Left ventricle myocardium superior (tissue), 1 donor: ENCODE data around the gene NAGK. TPM values are rescaled to one million over a fixed set of nuclear protein-coding genes. Genes with fewer than 3 reads are reported as not detected.
A peak's percentile ranks its signal among the peaks of the same experiment; 100 is the strongest.
"Not testable (repeated sequence)": the region's sequence is repeated elsewhere in the genome, so short reads cannot be mapped to it uniquely, and the experiment has no call there.

Source experiments
- ATAC-seq: fragments of 200-7000 bp; cut with Tn5 transposase; one replicate; pipeline ENCODE4 v1.9.1; 2020; ENCODE audit warnings: mild to moderate bottlenecking, moderate library complexity
- DNase-seq: peaks from one replicate; pipeline ENCODE4 v3.0.0-alpha.2; 2020
- intact Hi-C: fragments of 100-400 bp; cut with micrococcal nuclease; formaldehyde crosslinking; loops from one replicate; pipeline ENCODE4 v1.11.0; 2022
- total RNA-seq: library from RNA; stranded (reverse); fragmentation: NEBNext Ultra II Directional; extraction: Animal tissue kit (Norgen Biotek cat#: 25700); gene quantifications from one replicate; pipeline ENCODE4 v1.2.1, GENCODE V29; 2021
- donor health status: DM: no; HTN: yes; CAD: no; lungs with severe emphysema.

The NAGK gene
- total RNA-seq, 1 donor from 2014 or later, result 47.8 TPM

DNA sequence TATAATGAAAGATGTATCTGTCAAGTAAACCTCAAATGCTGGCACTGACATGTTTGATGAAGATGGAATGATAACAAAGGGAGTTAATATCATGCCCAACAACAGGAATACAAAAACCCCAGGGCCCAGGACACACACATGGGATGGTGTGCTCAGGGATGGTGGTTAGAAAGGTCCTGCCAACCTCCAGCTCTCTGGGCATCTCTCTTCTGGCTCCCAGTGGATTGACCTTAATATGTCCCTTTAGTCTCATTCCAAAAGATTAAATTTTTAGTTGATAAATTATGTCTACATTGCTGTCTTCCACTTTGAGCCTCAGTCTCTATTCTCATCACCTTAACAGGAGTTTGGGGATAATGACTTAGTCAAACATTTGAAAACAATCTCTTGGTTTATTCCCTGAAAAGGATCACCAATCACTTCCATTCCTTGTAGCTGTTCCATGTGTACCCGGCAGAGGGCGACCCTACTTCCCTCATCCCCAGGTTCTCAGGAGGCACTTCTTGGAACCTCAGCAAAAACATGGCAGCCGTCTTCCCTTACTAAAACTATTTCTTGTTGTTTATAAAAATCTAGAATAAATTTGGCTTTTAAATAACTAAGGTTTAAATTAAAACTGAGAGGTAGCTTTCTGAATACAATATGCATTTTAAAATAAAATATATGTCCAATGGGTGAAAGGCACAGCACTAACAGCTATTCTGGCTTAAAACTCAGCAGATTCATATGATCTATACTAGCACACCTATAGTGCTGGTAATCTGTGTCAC, 31.9 kb downstream of the NAGK start:
- peak; percentile 58 for ATAC-seq
- peak; percentile 53 for DNase-seq

DNA sequence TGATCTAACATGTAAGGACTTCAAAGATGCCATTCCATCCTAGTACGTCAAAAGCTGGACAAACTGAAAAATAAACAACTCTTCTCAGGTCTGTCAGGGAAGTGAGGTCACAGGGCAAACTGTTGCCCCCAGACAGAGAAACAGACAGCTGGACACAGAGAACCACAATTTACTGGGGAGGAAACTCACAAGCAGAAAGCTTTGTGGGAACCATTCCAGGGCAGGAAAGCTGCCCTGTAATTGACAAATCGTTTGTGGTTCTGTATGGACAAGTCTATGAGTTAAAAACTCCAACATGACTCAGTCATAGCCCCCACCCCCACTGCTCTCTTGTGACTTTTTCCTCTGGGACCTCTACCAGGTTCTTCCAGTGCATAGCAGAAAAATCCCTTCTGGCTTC, 33.2 kb downstream of the NAGK start:
- intact Hi-C loops, result no loop called here
- no peak for ATAC-seq
- DNase-seq, result no peak

More for the DNA sequence above, 31.9 kb downstream of the NAGK start:
- intact Hi-C loops, result no loop called here

DNA sequence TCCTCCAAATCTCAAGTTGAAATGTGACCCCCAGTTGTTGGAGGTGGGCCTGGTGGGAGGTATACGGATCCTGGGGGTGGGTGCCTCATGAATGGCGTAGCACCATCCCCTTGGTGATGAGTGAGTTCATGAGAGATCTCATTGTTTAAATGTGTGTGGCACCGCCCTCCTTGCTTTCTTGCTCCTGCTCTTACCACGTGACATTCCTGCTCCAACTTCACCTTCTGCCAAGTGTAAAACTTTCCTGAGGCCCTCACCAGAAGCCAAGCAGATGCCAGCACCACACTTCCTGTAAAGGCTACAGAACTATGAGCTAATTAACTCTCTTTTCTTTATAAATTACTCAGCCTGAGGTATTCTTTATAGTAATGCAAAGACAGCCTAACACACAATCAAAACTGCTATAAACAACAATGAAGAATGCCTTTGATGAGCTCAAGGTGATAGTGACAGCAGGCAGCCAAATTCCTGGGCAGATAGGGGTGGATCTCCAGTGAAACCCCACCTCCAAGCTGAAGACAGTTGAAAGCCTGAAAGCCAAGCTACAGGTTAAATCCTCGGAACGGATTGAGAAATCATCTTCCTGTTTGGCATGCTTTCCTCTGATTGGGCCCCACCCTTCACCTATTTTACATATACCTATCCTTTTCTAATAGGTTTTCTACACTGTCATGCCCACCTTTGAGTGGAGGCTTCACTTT, 34.7 kb downstream of the NAGK start:
- ATAC-seq (no peak), DNase-seq (no peak)
- intact Hi-C loops, result no loop called here

DNA sequence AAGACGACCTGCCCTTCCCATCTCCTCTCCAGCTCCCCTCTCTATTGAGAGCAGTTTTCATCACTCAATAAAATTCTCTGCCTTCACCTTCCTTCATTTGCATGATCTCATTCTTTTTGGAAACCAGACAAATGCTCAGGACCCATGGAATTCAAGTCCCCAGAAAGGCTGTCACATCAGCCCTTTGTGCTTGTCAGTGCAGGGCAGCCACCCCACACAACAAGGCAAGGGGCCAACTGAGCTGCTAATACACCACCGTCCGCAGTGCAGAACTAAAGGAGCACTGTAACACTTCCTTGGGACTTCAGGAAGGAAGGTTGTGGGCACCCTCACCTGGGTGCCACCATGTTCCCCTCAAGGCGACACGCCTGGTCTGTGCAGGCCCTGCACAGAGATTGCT, 35.4 kb downstream of the NAGK start:
- intact Hi-C loops, result no loop called here
- DNase-seq (no peak), ATAC-seq (no peak)

DNA sequence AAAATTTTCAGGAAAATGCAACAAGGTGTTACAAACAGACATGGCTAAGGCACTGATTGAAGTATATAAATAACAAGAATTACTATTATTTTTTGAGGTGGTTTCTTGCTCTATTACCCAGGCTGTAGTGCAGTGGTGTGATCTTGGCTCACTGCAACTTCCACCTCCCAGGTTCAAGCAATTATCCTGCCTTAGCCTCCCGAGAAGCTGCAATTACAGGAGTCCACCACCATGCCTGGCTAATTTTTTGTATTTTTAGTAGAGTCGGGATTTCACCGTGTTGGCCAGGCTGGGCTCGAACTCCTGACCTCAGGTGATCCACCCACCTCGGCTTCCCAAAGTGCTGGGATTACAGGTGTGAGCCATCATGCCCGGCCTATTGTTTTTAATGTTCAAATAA, 38.0 kb downstream of the NAGK start:
- intact Hi-C loops, ATAC-seq, DNase-seq: not testable (repeated sequence)

DNA sequence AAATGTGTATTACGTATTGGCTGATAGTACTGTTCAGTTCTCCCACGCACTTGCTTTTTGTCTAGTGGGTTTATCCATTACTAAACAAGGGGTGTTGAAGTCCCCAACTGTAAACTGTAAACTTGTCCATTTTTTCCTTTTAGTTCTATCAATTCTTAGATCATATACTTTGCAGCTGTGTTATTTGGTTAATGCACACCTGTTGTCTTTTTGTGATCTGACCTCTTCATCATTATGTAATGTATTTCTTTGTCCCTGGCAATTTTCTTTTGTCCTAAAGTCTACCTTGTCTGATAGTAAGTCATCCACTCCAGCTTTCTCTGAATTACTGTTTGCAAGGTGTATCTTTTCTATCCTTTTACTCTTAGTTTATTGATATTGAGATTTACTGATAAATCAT, 39.6 kb downstream of the NAGK start:
- DNase-seq, result no peak
- ATAC-seq, result no peak
- intact Hi-C loops, result no loop called here

DNA sequence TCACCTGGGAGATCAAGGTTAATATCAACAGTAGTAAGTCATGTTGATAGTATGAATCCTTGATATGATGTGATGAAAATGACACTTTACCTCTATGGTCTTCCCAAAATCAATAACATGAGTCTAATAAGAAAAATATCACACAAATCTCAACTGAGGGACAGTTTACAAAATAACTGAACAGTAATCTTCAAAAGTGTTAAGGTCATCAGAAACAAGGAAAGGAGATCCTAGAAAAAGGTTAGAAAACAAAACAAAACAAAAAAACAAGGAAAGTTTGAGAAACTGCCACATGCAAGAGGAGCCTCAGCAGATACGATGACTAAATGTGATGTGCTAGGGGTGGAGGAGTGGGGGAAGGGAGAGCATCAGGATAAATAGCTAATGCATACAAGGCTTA, 45.4 kb downstream of the NAGK start:
- ATAC-seq (no peak), DNase-seq (no peak)
- intact Hi-C loops, result no loop called here

DNA sequence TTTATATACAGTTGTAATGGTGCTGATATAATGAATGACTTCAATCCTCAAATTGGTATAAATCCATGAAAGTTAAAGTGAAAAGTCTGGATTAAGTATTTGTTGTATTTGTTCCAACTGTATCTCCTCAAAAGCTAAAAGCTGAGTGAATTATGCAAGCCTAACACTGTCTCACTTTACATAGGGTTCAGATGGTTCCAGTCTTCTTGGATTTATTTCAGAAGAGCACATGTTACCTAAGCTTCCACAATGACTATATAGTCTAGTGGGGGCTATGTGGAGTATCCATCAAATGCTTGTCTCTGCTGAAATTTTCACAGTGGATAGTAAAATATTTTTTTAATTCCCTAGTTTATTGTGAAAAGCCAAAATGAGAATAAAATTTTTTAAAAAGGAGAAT, 48.6 kb downstream of the NAGK start:
- intact Hi-C loops, result no loop called here

DNA sequence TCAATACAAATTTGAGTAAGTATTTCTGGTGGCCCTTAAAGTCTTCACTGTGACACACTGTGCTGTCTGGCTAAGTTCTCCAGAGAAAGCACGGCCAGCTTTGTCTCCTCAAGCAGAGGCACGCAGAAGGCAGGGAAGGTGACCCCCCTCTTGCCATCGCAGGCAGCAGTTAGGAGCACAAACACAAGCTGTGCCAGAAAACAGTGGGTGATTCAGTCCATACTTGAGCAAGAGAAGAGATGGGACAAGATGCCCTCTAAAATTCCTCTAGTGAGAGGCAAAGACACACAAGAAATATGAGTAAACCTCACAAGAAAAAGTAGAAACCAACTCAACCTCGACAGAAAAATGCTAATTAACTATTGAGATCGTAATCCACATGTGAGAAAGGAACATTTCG, 51.7 kb downstream of the NAGK start:
- ATAC-seq (peak; percentile 77), DNase-seq (no peak)
- intact Hi-C loops, result no loop called here

More for the DNA sequence above, 48.6 kb downstream of the NAGK start:
- ATAC-seq, result no peak
- no peak for DNase-seq

DNA sequence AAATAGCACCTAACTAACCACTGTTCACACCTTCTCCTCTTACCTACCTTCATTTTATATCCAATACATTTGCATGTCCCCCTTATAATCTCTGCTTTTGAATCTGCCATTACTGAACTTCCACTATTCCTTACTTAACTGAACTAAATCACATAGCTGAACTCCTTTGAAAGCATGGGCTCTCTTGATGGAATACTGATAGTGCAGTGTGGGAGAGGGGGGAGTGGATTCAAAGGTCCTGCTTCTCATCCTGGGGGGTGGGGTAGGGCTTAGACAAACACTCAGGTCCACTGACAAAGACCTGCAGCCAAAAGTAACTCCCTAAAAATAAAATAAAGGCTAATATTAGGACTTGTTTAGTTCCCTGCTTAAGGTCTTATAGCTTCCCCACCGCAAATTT, 53.0 kb downstream of the NAGK start:
- intact Hi-C loops, result no loop called here
- ATAC-seq (no peak), DNase-seq (no peak)

DNA sequence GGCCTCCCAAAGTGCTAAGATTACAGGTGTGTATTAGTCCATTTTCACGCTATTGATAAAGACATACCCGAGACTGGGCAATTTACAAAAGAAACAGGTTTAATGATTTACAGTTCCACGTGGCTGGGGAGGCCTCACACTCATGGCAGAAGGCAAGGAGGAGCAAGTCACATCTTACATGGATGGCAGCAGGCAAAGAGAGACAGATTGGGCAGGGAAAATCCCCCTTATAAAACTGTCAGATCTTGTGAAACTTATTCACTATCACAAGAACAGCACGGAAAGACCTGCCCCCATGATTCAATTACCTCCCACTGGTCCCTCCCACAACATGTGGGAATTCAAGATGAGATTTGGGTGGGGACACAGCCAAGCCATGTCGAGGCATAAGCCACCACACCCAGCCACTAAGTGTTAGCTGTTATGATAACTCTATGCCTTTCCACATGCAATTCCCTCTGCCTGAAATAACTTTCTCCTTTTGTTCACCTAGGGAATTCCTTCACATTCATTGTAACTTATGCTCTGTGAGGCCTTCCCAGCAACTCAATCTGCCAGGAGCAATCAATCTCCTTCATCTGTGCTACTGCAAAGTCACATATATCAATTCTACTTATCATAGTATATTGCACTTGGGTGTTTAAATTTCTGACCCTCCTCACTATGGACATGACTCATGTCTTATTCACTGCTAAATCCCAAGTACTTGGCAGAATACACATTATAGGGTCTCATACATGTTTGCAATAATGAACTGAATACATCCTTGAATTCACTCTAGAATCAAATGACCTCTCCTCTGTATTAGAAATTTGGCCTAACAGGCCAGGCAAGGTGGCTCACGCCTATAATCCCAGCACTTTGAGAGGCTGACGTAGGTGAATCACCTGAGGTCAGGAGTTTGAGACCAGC, 54.2 kb downstream of the NAGK start:
- intact Hi-C loops, result no loop called here
- ATAC-seq, result no peak
- no peak for DNase-seq

DNA sequence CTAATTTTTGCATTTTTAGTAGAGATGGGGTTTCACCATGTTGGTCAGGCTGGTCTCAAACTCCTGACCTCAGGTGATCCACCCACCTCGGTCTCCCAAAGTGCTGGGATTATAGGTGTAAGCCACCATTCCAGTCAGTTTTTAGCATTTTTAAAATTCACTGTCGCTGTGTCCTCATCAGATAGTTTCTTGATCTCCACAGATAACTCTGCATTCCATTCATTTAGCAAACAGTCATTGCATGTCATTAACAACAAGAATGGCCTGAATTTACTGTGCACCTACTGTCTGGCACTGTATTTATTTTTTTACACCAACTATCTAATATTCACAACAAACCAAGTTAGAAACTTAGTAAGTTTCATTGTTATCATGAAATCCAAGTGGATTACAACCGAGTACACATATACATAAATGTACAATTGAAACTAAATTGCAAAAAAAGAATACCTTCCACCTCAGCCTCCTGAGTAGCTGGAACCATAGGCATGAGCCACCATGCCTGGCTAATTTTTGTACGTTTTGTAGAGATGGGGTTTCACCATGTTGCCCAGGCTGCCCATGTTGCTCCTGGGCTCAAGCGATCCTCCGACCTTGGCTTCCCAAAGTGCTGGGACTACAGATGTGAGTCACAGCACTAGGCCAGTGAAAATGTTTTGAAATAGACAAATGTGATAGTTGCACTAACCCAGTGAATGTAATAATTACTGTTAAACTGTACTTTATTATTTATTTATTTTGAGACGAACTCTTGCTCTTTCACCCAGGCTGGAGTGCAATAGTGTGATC, 57.3 kb downstream of the NAGK start:
- ATAC-seq, result no peak
- no peak for DNase-seq
- intact Hi-C loops, result no loop called here

DNA sequence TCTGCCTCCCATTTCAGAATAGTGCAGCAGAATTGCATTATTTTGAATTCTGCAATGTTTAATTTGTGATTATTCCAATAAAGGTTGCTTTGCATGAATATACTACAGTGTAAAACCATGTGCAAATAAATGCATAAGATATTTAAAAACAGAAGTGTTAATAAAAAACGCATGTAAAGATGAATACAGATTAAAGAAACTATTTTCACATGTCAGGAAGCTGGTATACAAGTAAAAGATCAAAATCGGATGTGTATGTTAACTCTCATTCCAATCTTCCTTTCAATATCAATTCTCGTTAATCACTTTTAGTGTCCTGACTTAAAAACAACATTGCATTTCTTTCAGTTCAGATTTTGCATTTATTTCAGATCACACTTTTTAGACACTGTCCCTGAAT, 58.5 kb downstream of the NAGK start:
- intact Hi-C loops, result no loop called here
- ATAC-seq, result no peak
- no peak for DNase-seq

Other genes with a start within 250 kb of the NAGK start
- gene CLEC4F, start 248.0 kb upstream of the NAGK start, total RNA-seq, result 0.25 TPM
- gene CD207, start 232.8 kb upstream of the NAGK start, total RNA-seq, result not detected
- gene VAX2, start 168.1 kb upstream of the NAGK start, total RNA-seq, result not detected
- not detected for gene ATP6V1B1, start 132.7 kb upstream of the NAGK start, total RNA-seq
- gene ANKRD53, start 90.0 kb upstream of the NAGK start, total RNA-seq, result 0.92 TPM
- gene TEX261, start 73.8 kb upstream of the NAGK start, total RNA-seq, result 50.4 TPM
- 41.6 TPM for gene MCEE, start 61.6 kb downstream of the NAGK start, total RNA-seq
- gene MPHOSPH10, start 62.0 kb downstream of the NAGK start, total RNA-seq, result 18.2 TPM
- 78.1 TPM for gene PAIP2B, start 158.5 kb downstream of the NAGK start, total RNA-seq